HG03025 (cell line): ENCODE results near the gene SDK1.

Experiments
- ATAC-seq: cut with Tn5 transposase; IDR thresholded peaks from one replicate; pipeline ENCODE4 v1.9.1; 2021; ENCODE audit warnings: mild to moderate bottlenecking, moderate library complexity; ENCODE audit not compliant: unreplicated experiment, low FRiP score

SDK1 gene

DNA sequence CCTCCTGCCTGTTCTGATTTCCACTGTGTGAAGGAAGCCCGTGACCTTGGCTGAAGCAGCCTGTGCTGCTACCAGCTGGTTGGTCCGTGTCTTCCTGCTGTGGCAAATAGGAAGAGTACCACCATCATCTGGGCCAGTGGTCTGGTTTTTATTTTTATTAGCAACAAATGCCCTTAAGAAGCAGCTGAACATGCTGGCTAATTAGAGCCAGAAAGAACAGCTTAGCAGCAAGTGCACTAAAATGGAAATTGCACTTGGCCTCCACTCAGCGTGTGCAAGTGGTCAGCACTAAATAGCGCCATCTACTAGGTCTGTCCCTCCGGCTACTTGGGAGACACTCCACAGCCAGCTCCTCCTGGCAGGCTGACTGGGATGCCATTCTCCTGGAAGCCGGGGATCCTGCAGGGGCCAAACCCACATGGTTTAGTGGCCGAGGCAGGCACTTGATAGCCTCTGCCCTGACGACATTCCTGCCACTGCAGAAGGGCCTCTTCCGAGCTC lies 690.7 kb downstream of the SDK1 start:
- ATAC-seq, result no peak

DNA sequence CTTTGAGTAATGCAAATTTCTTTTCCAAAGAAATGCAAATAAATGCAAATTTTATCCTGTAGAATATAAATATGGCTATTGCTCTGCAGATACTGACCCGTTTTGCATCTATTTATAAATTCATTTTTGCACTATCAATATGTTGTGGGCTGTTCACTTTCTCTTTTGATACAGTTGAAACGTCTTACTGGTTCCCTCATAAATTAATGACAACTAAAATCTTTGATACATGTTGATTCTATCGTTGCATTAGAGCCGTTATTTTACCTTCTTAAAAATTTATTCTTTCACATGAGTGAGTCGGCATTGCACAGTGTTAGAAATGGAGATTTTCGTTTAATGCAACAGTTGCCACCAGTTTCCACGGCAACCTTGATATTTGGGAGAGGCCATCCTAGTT lies 691.8 kb downstream of the SDK1 start:
- no peak for ATAC-seq

DNA sequence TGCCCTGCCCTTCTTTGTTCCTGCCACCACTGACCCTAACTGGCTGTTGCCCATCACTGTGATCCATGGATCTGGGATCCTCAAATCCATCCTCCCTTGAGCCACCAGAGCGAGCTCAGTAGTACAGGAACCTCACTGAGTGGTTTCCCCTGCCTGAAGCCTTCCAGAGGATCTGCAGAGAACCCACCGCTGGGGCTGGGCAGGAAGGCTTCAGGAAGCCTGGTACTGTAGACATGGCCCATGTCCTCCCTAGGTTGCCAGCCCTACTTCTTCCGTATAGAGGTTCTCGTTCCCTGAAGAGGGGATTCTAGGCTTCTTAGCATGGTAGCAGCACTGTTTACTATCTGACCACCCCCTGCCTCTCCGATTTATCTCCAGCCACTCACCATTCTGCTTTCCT lies 693.7 kb downstream of the SDK1 start:
- ATAC-seq, result no peak

DNA sequence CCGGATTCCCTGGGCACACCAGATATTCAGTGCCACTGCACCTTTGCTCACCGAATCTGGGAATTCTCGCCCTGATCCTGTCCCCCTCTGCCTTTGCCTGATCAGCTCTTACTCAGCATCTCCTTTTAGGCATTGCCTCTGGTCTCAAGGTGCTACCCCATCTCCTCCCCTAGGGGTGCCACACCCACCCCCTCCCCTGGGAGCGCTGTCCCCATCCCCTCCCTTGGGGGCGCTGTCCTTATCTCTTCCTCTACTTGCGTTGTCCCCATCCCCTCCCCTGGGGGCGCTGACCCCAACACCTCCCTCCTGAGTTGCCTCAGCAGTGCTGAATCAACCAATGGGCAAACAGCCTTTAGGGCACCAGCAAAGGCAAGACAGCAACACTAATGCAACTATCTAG lies 694.1 kb downstream of the SDK1 start:
- ATAC-seq, result no peak

DNA sequence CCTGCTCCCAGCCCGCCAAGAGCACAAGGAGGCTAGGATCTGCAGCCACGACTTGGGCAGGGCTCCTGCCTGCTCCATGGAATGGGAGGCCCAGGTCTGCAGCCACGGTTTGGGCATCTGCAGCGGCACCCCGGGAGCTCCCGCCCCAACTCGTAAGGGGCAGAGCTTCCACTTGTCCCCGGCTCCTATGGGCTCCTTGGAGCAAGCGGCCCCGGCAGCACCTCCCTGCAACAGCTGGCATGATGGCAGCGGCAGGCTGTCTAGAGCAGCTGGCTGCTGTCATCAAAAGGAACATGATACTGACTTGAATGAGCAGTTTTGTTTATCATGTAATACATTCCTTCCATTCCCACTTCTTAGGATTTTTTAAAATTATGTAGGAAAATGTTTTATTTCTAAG lies 697.0 kb downstream of the SDK1 start:
- ATAC-seq, result no peak

DNA sequence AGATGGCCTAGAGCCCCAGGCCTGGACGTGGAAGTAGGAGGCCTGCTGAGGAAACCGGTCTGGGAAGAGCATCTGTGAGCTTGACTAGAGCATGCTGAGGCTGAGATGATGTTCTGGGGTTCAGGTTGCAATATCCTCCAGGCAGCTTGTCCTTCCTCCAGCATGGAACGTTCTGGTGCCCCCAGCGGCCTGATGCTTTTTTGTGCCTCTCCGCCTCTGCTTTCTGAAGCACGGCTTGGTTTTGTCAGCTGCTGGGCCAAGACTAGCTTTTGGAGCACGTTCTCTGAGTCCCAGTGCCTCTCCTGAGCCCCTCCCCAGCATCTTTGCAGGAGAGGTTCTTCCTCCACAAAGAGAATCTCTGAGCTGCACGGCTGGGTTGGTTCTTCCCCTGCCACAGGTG lies 699.1 kb downstream of the SDK1 start:
- no peak for ATAC-seq

DNA sequence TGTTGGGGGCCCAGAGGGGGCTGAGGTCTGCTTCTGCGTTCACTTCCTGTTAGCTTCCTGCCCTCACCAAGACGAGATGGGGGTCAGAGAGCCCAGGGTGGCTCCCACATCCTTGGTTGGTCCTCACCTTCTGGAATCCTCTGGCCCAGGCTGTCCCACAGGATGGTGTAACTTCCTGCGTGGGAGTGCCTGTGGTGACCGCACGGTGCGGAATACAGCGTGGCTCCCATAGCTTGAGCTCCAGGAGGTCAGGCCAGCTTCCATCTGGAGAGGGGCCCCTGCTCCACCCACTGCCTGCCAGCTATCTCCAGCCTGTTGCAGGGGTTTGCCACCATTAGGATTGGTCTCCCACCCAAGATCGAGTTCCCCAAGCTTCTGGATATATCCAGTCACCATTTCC lies 699.9 kb downstream of the SDK1 start:
- no peak for ATAC-seq

DNA sequence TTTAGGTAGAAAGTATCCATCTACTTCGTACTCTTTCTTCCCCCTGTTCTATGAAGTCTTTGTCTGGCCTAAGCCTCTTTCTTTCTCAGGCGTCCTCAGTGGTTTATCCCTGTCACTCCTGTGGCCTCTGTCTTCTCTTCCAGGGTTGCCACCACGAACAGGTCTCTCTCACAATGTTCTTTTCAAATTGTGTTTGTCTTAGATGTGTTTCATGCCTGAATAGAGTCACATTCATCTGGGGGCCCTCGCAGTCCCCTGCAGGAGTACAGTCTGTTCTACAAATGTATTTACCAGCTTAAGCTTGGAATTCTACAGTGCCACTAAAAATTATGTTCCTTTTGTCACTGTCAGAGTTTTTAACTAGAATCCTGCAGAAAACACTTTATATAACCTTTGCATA lies 700.7 kb downstream of the SDK1 start:
- no peak for ATAC-seq

DNA sequence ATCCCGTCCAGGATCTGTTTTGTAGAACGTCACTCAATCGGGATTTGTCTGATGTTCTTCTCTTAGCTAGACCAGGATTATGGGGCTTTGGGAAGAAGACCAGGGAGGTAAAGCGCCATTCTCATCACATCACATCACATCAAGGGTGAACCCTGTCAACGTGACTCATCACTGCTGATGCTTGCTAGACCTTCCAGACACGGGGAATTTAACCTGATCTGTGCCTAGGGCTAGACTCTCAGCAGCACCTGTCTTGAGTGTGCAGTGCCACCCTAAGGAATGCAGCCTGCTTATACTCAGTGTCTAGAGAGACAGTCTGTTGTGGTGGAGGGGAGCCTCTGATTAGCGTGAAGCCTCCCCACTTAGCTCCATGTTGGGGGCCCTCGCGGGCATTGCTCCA lies 702.5 kb downstream of the SDK1 start:
- ATAC-seq, result no peak

DNA sequence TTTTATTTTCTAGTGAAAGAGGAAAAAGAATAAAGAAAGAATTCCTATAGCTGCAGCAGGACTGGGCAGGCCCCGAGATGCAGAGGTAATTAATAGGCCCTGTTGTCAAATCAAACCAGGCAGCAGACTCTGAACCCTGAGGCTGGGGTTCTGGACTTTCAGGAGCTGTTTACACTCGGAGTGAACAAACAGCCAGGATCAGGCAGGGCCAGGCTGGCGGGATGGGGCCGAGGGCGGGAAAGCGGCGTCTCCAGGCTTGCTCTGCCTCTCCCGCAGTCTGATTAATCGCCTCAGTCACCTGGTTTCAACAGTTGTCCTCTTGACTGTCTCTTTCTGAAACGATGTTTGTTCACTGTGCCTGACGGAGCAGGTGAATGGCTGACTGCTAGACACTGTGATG lies 705.6 kb downstream of the SDK1 start:
- no peak for ATAC-seq

DNA sequence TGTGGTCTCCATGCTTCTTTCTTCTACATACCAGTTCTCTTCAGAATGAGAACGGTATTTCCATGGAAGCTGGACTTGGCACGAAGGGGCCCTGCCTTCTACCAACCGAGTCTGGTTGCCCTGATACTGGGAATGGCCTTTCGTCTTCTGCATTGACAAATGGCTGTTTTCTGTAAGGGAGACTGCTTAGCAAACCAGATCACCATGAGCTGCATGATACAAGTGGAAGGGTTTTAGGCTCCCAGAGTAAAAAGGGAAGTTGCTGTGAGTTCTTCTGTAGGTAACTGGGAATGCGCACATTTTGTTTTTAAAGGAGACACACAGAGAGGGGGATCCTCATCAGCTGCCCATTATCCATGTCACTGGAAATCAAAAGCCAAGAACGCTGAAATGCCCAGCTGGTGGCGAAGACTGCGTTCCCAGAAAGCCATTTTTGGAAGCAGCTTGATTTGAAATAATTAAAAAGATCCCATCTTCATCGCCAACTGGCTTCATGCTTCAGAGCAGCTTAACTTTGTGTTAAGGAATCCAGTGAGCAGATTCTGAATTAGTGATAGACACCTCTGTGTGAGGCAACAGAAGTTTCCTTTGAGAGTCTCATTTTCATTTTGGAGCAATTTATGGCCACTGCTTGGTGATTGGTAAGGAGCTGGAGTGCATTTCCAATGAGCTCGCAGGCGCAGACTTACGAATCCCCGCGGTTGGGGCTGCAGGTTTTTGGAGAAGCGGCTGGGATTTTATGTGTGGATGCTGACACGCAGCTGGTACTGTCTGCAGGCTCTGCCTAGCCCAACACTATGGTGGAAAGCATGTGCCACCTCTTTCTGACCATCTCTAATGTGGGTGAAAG lies 708.4 kb downstream of the SDK1 start:
- no peak for ATAC-seq

DNA sequence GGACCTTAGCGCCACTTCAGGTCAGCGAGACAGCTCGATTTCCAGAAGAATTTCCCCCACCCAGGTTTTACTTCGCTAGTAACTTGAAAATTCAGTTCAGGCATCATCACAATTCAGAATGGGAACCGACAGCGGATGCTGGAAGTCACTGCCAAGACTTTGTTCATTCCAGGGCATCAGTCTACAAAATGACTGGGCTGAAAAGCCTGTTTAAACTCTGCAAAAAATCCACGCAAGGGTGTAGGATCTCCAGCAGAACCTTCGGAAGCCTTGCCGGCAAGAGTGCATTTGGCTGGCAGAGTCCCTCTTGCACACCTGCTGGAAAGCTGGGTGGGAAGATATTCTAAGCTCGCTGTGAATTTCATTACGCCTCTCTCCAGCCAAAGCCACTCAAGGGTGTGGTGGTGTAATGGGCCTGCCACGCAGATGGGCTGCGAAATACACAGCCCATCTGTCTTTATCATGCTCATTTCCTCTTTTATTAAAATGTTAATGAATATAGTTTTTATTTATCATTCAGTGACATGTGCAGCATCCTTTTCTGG lies 709.1 kb downstream of the SDK1 start:
- ATAC-seq, result no peak

DNA sequence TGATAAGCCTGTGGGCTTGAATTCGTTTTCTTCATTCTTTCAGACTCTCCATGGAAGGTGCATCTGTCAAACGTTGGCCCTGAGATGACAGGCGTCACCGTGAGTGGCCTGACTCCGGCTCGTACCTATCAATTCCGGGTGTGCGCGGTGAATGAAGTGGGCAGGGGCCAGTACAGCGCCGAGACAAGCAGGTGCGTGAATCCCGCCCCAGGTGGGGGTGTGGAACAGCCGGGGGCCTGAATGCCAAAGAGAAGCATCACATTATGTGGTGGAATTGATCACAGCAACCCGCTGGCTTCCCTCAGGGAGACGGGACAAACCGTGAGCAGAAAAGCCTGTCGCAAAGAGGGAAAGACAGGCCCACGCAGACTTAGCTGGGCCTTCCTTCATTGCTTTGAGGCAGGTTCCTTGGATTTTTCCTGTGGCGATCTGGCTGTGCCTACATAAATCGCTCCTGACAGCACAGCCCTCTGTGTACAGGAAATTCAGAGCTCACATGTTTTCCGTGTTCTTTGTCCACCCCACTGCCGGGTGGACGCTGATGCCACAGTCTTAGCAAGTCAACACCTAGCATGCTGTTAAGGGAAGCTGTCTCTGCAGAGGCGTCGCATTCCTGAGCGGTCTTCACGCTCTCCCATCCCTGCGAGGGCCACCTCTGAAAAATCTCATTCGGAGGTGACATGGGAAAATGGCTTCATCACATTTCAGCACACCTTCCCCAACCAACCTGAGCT lies 710.0 kb downstream of the SDK1 start:
- no peak for ATAC-seq

DNA sequence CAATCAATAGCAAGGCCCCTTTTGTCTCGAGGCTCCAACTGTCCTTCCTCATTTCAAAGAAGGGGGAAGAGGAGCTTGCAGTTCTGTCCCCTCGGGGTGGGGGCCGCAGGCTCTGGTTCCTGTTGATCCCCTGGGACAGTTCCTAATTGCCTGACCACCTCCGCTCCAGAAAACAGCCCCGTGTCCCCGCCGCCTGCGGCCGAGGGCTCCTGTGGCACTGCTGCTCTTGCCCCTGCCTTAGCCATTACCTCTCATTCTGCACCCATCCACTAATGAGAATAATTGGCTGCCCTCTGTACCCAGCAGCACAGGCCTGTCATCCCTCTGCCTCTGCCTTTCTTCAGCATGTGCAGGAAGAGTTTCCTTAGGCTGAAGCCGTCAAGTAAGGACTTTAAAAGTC lies 712.7 kb downstream of the SDK1 start:
- ATAC-seq, result no peak

DNA sequence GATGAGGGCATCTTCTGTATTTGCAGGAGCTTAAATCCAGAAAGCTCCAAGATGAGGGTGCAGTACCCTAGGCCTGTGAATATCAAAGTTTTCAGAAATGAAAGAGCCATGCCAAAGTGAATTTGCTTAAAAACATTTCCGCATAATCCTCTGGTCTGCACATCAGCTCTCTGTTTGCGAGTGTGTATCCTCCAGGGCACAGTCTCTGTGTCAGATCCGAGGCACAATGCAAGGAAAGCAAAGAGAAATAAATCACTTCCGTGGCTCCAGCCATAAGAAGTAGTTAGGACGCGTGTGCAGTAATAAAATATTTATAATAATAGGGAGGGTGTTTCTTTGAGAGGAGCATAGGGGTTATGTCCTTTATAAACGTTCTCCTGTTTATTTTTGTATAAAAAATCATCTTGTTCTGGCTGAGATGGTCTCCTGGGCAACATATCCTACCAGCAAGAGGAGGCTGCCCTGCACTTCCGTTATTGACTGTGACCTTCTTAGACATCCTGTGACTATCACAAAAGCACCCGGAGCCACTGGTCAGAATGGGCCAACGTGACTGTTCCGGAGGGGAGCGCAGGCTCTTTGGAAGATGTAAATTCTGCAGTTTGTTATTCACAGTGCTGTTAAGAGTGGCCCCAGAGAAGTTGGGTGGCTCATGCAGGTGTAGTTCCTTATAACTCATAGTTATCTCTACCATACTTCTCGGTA lies 713.4 kb downstream of the SDK1 start:
- no peak for ATAC-seq

DNA sequence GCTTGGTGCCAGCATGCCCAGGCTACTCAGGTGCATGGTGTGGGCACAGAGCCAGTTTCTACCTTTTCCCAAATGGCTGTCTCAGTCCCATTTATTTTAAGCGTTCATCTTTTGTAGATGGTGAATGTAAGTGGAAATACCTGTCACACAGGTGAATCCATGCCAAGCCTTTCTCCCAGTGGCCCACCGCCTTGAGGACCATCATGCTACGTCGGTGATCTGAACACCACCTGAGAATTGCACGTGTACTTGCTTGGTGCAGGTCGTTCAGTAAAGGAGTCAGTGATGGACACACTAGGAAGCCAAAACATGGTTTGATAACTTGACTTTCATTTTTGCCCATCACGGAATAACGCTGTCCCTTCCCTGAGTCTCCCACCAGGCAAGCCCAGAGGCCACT lies 714.3 kb downstream of the SDK1 start:
- ATAC-seq, result no peak

DNA sequence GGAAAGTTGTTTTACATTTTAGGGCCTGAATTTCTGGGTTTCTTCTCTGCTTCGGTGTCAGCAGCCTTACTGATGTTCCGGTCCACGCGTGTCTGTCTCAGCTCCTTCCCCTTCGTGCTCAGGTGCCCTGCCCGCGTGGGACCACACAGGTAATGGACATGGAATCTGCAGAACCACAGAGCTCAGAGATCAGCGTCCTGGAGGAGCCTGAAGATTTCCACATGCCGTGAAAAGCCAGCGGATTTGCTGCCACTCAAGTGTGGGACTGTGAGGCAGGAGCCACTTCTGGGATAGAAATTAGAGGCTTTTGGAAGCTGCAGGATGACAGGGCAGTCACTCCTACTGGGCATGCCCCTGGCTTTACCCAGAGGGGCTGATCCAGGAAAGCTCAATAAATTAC lies 714.9 kb downstream of the SDK1 start:
- no peak for ATAC-seq

DNA sequence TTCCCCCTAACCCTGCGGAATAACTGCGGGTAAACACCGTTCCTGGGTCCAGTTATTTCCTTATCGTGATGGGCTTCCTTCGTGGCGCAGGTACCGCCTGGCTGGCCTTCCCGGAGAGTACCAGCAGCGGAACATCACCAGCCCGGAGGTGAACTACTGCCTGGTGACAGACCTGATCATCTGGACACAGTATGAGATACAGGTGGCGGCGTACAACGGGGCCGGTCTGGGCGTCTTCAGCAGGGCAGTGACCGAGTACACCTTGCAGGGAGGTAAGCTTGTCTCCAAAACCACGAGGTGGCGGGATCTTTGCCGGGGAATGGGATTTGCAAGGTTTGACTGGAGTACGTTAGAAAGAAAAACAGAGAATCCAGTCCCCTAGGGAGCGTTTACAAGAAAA lies 716.0 kb downstream of the SDK1 start:
- ATAC-seq, result no peak

DNA sequence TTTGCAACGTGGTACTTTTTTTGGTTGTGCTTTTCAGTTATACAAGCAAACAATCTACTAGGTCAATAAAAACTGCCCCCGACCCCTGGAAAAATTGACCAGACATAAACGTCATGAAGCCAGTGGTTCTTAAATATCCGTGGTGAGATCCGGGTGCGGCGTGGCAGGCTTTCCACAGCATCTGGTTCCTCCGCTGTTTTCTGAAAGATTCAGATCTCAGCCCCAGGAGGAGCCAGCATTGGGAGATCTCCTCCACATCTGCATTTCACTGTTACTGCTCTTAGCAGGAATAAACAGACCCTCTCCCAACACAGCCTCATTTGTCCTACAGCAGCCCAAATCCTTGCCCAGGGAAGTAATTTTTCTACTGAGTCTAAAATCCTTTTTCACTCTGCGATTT lies 716.7 kb downstream of the SDK1 start:
- ATAC-seq, result no peak

DNA sequence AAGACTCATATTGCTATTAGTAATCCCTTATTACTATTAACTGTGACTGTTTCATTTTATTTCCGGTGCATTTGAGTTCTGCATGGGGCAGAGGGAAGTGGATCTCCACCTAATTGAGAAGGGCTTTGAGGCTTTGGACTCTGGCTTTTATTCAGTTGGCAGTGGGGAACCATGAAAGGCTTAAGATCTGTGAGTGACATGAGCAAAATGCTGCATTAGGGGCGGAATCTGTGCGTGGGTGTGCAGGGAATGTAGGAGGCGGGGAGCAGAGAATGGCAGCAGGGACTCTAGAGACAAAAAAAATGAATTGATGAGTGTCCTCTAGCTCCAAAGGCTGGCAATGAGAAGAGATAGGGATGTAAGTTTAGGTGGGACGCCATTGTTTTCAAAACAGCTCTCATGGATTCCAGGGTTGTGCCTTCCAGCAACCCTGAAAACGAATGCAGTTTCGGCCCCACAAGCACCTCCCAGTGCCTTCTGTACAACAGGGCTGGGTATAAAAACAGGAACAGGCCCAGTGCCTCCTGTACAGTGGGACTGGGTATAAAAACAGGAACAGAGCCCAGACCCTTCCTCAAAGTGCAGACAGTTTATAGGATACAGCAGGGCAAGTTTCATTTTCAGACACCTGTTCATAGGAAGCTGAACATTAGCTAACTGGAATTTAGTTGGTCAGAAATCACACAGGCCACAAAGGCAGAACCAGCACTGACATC lies 717.7 kb downstream of the SDK1 start:
- no peak for ATAC-seq
